Camera-type eye (tissue), 1 donor: ENCODE measurements around the gene MSH5. TPM values are rescaled to one million over a fixed set of nuclear protein-coding genes. Genes with fewer than 3 reads are reported as not detected.

Source experiments
- total RNA-seq: library from RNA; depleted of rRNA; stranded (reverse); fragments of >200 nt; gene quantifications from one replicate; pipeline ENCODE4 v1.2.3, GENCODE V29; 2014

Gene MSH5
- 16.5 TPM for total RNA-seq

DNA sequence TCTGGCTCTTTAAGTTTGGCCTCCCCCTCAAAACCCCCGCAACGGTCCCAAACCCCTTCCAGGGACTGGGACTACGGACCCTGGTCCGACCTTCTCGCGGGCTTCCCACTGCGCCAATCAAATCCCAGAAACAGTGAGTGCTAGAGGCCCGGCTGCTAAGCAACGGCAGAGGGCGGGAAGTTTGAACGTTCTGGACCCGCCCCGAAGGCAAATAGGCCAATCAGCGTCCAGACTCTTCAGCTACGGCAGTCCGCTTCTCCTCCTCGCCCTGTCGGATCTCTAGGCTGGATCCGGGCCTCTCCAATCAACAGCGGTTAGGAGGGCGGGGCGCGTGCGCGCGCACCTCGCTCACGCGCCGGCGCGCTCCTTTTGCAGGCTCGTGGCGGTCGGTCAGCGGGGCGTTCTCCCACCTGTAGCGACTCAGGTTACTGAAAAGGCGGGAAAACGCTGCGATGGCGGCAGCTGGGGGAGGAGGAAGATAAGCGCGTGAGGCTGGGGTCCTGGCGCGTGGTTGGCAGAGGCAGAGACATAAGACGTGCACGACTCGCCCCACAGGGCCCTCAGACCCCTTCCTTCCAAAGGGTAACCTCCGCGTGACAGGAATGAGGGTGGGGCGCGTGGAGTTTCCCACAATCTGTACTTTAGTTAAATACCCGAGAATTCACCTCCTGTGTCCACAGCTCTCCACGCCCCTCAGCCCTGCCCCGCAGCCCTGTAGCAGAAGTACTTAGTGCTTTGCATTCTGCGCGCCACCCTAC is at the start of gene MSH5:
Gene MSH5, plus strand, starts transcription at position 367 of the 758 bp plus-strand sequence. CDS start 462 bp downstream, outside the sequence.

DNA sequence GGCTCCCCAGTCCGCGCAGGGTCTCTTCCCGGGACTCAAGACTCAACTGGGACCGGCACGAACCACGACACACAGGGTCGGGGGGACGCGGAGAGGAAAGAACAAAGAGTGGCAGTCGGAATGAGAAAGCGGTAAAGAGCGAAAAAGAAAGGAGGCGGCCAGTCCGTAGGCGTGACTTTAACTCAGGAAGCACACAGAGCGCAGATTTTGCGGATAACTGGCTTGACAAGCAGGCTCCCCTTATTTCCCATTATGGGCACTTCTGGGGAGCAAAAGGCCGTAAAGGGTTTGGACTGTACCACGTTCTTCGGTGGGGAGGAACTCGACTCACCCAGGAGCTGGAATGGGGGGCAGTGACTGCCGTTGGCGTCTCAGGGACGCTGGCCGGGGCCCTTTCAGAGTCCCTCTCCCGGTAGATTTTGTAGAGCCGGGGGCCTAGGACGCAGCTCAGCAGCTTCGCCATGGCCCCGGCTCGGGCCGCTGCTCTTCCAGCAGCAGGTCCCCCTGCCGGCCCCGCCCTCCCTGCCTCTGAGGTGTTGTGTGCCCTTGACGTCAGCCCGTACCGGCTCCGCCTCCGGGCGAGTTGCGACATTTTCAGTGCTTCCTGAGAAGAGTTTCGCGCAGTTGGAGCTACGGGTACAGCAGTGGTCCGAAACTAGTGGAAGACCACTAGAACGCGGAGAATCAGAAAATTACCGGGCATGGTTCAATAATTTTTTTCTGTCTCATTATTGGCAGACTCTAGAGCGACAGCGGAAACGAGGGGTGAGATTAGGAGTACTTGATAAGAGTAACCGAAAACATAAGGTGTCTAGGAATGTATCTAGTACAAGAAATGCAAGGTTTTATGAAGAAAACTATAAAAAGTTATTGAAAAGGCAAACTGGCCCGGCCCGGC is 36.7 kb upstream of the MSH5 start, which contains the start of gene ABHD16A:
Gene ABHD16A, minus strand, starts transcription at position 506 of the 898 bp plus-strand sequence. Its CDS starts 43 bp downstream, at position 463.

DNA sequence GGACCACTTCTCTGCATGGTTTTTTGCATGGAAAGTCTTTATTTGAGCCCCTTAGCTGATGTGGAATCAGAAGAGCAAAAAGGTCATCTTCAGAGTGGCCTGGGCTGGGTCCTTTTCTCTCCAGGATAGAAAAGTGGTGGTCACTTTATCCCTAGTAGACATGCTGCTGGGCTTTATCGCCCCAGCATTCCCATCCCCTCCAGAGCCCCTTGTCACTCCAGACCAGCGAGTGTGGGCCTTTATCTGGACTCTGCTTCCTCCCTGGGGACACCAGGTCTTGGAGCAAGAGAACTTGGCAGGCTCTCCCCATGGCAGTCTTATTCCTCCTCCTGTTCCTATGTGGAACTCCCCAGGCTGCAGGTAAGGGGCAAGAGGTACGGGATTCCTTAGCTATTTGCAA is 33.2 kb upstream of the MSH5 start, which contains the start of gene LY6G6F:
Gene LY6G6F, plus strand, starts transcription at position 268 of the 400 bp plus-strand sequence. Its CDS starts 41 bp downstream, at position 309.

DNA sequence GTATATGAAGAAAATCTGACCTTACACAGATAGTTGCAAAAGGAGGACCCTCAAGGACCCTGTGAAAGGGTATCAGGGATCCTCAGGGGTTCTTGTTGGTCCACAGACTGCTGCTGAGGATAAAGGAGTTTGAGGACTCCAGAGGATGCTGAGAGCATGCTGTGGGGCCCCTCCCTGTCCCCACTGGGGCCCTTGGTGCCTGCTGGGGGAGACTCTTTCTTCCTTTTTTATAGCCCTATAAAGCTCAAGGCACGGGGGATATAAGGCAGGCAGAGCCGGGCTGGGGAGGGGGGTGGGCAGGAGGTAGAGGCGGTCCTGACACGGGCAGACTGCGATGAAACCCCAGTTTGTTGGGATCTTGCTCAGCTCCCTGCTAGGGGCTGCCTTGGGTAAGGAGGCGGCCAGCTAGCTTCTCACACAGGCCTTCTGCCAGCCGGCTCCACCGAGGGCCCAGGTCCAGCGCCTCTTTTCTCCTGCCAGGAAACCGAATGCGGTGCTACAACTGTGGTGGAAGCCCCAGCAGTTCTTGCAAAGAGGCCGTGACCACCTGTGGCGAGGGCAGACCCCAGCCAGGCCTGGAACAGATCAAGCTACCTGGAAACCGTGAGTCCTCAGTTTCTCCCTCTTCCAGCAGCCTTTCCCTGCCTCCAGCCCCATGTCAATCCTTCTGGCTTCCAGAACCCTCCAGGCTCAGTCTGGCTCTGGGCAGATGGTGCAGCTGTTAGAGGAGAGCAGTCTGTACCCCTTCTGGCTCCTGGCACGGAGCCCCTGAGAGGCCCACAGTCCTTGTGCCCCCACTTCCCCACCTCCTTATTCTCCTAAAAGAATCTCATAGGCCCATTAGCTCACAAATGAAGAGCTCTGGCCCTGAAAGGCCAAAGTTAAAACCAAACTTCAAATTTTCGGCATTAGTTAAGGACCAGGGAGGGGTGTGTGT is 24.5 kb upstream of the MSH5 start, which contains the start of gene LY6G6D:
Gene LY6G6D, plus strand, starts transcription at position 327 of the 937 bp plus-strand sequence. Its CDS starts 8 bp downstream, at position 335.

GRCh38 chr6:31721351-31722020 is 18.3 kb upstream of the MSH5 start, which contains the start of gene LY6G6C:
TSS of gene LY6G6C (minus strand) at chr6:31721746. CDS start at chr6:31721679, 67 bp downstream.

GRCh38 chr6:31723245-31723979 is 16.4 kb upstream of the MSH5 start, which contains the start of gene MPIG6B:
TSS of gene MPIG6B (plus strand) at chr6:31723373. CDS start at chr6:31723384, 11 bp downstream.

GRCh38 chr6:31728767-31729514 is 10.9 kb upstream of the MSH5 start, which contains the start of gene DDAH2:
TSS of gene DDAH2 (minus strand) at chr6:31729299. CDS start at chr6:31729161, 138 bp downstream.

GRCh38 chr6:31736021-31736767 is 3.6 kb upstream of the MSH5 start, which contains the start of gene CLIC1:
TSS of gene CLIC1 (minus strand) at chr6:31736530. CDS start at chr6:31736300, 230 bp downstream.

GRCh38 chr6:31762356-31762755 is 22.6 kb downstream of the MSH5 start, which contains the start of gene SAPCD1:
TSS of gene SAPCD1 (plus strand) at chr6:31762656. CDS start at chr6:31763055, 399 bp downstream.

DNA sequence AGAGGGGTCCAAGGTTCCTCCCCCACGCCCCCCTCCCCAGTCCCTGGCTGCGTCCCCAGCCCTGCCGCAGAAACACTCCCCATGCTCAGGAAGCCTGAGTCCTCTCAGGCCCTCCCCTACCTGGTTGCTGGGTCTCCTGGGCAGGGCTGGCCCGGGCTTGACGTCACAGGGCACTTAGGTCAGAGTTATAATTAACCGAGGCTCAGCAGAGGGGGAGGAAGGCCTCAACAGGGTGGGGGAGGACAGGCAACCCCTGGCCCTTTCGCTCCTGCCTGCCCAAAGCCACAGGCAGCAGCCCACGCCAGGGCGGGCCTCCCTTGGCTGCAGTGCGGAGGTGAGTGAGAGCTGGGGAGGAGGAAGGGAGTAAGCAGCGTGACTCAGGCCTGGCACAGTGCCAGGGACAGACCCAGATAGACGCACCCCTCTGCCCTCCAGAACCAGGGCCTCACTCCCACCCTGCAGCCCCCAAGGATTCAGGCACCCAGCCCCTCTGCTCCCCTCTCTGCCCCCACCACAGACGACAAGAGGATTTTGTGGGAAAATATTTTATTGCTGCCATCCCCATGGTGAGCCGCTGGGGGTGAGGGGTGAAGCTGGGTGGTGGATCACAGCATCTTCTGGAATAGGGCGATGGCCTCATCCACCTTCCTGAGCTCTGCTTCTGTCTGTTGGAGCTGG is 37.3 kb downstream of the MSH5 start, which contains the start of gene VWA7:
Gene VWA7, minus strand, starts transcription at position 340 of the 678 bp plus-strand sequence. CDS start 549 bp downstream, outside the sequence.

DNA sequence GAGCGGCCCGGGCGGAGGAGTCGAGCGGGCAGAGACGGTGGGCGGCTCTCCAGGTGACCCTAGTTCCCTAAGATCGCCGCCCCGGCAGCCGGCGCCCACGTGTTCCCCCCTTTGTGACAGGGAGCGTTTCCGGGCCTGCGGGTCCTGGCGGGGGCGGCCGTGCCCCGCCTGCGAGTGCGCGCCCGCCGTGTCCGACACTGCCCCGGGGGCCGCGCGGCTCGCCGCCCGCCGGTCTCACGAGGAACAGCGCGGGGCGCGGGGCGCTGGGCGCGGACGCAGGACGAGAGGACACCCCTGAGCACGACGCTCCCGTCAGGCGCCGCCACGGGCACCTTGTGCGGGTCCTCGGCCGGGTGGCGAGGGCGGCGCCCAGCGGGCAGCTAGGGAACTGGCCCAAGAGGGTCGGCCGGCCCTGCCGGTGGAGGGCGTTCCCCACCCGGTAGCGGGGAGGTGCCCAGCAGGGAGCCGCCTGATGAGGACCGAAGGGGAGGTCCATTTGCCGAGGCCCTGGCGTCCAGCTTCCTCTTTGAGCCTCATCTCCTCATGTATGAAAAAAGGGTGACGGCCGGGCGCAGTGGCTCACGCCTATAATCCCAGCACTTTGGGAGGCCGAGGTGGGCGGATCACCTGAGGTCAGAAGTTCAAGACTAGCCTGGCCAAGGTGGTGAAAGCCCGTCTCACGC is 56.0 kb downstream of the MSH5 start, which contains the start of gene VARS1:
Gene VARS1, minus strand, starts transcription at position 137 of the 683 bp plus-strand sequence. CDS start 535 bp downstream, outside the sequence.

DNA sequence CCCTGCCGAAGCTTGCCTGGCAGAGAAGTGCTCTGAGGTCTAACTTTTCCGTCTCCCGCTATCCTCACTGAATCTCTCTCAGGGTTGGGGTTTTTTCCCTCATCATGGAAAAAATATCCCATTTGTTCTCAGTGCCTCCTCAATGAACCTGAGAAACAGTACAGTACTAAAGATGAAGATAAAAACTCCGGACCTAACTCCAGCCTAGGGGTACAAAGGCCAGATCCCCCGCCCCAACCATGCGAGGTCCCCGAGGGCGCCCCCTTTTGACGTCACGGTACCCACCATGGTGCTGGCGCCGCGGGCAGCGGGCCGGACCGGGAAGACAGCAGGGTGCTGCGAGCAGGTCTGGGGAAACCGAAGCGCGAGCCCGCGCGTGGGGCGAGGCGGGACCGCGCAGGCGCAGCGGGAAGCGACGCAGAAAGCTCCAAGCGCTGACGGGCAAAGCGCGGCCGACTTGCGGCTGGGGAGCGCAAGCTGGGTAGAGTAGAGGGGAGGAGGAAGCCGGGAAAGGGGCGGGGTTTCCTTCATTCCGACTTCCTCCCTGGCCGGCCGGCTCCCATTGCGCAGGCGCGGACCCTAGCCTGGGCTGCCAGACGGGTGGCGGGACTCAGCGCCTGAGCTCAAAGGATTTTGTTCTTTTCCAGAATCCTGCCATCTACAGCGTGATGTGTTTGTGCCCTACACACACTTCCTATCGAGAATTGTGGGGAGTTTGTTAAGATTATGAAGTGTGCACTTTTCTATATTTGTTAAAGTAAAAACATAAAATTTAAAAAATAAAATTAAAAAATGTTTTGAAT is 66.9 kb downstream of the MSH5 start, which contains the start of gene LSM2:
Gene LSM2, minus strand, starts transcription at position 497 of the 803 bp plus-strand sequence. Its CDS starts 209 bp downstream, at position 288.

